Endometrial microvascular endothelial cells (primary cell): ENCODE measurements around the gene MMP13. TPM values are rescaled to one million over a fixed set of nuclear protein-coding genes. Genes with fewer than 3 reads are reported as not detected.
"Not testable (repeated sequence)": the region's sequence is repeated elsewhere in the genome, so short reads cannot be mapped to it uniquely, and the experiment has no call there.

Source experiments
- in situ Hi-C: cut with HindIII; loops from 2 replicates; pipeline ENCODE4 v1.10.0; 2017; ENCODE audit warnings: low sequenced_read_pairs, low pct_unique_long_range_greater_than_20kb; ENCODE audit errors: inconsistent ontology term
- total RNA-seq: library from RNA; depleted of rRNA; stranded (reverse); fragments of >200 nt; gene quantifications from one replicate; pipeline ENCODE4 v1.2.3, GENCODE V29; 2015; ENCODE audit errors: inconsistent ontology term

The MMP13 gene
- not detected for total RNA-seq

DNA sequence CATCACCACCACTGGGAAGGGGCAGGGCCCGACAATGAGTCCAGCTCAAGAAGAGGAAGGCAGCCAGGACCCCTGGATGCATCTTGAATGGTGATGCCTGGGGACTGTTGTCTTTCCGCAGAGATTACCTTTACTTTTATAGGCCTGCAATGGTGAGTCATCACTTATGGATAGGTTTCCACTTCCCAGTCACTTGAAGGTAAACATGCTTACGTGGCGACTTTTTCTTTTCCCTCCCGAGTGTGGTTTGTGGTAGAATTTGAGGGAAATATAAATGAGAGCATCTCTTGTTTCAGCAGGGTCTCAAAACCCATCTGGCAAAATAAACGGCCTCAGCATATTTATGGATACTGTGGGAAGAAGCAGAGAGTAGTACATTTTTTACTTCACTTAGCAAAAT is at the start of gene MMP13:
TSS of gene MMP13 (minus strand) at position 109 of the 400 bp plus-strand sequence. CDS start at position 82, 27 bp downstream.
- in situ Hi-C loops, result no loop called here

DNA sequence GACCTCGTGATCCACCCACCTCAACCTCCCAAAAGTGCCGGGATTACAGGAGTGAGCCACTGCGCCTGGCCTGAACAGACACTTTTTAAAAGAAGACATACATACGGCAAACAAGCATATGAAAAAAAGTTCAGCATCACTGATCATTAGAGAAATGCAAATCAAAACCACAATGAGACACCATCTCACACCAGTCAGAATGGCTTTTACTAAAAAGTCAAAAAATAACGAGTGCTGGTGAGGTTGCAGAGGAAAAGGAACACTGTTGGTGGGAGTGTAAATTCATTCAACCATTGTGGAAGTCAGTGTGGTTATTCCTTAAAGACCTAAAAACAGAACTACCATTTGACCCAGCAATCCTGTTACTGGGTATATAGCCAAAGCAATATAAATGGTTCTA is 48.7 kb upstream of the MMP13 start:
- in situ Hi-C loops, result not testable (repeated sequence)

DNA sequence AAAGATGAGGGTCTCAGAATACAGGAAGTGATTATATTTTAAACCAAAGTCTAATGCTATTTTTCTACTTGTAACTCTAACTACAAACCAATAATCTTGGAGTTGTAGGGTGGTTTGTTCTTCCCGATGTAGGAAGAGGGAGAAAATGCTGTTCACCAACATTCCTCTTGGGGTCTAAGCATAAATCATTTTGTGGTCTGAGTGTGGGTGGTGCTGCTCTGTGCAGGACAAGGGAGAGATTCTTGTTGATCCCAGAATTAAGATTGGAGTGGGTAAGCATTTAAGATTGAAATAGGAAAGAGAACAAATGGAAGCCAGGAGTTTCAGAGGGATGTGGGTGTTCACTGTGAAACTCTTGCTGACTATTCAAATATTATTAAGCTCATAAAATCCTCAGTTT is 38.6 kb upstream of the MMP13 start:
- in situ Hi-C loops, result no loop called here

DNA sequence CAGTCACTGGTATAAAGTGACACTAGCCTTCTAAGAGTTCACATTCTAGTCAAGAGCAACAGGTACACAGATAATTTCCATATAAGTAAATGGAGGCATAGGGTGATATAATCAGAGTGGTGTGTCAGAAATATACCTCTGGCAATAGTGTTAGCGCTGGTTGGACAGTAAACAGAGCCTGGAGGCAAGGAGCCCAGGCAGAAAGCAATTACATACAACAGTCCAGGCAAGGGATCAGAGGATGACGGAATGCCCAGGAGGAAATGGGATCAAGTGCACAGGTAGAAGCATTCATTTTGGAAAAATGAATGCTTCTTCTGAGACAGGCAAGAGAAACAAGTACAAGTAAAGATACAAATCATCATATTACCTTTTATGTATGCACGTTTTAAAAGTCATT is 36.2 kb upstream of the MMP13 start:
- in situ Hi-C loops, result no loop called here

DNA sequence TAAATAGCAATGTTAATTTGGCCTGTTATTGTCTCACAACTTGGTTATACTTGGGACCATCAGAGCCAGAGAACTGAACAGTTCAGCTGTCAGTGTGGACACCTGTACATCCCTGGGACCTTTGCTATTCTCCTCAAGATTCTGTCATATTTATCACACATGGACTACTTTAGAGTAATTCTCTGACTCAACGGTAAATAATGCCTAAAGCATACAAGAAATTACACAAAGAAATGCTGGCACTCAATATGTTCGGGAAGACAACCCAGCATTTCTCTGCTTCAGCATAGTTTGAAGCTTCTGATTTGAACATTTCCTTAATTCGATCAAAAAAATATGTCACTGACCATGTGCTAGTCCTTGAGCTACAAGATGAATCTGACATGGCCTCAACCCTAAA is 34.6 kb upstream of the MMP13 start:
- in situ Hi-C loops, result no loop called here

DNA sequence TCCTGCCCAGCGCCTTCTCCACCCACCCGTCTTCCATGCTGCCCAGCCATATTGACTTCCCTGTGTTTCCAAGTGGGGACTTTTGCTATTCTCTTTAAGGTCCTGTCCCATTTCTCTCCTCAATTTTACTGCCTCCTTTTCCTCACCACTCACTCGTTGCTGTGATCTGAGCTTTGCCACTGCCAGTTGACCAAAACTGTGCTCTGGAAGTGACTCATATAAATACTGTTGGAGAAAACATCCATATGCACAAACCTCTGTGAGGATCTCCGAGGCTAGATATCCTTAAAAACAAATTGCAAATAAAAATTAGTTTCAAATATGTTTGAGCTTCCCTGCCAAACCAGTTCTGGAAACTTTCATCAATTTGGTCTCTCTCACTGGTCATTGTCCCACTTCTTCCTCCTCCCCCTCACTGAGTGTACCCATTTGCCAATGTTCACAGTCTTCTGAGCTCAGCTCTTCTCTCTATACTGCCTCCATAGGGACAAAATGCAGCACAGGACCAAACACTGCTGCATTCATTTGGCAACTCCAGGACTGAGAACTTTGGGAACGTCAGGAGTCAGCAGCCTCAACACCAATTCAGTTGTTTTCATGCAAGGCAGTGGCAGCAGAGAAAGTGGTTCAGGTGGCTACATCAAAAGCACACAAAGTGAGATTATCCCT is 34.0 kb upstream of the MMP13 start:
- in situ Hi-C loops, result no loop called here

DNA sequence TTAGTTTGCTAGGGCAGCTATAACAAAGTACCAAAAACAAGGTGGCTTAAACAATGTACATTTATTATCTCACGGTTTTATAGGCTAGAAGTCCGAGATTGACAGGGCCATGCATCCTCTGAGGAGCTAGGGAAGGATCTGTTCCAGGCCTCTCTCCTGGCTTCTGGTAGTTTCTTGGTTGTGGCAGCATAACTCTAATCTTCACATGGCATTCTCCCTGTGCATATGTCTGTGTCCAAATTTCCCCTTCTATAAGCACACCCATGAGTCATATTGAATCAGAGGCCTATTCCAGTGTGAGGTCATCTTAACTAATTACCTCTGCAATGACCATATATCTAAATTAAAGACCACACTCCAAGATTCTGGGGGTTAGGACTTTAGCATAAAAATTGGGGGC is 31.3 kb upstream of the MMP13 start:
- in situ Hi-C loops, result no loop called here

DNA sequence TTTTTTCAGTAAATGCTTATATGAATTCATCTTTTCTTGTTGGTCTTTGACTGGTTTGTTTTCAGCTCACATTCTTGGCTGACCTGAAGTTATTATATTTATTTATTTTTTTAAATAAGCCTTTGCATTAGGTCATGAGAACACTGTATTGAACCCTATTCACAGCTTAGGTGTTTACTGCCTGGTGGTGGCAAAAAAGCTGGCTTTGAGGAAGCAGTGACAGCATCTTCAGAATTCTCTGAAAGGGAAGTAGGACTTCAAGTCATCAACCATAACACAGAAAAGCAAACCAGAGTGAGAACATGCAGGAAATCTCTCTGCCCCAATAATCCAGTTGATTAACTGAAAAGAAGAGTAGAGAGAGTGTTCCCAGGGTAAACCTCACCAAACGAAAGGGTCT is 30.3 kb upstream of the MMP13 start:
- in situ Hi-C loops, result no loop called here

DNA sequence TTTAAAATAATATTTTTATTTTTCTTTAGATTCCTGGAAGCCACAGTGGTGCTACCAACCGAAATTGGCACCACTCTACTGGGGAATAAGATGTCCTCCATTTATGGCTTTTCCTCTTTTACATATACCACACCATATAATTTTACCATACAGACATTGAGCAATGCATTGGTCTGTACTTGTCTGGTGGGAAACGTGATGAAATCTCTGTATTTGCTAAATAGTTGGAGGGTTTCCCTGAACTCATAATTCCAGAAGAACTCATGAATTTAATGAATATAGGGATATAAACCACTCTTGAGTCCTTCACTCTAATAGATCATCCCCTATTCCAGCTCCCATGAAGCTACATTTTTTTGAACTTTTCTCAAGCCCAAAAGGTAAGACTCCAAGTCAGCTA is 28.0 kb upstream of the MMP13 start:
- in situ Hi-C loops, result no loop called here

DNA sequence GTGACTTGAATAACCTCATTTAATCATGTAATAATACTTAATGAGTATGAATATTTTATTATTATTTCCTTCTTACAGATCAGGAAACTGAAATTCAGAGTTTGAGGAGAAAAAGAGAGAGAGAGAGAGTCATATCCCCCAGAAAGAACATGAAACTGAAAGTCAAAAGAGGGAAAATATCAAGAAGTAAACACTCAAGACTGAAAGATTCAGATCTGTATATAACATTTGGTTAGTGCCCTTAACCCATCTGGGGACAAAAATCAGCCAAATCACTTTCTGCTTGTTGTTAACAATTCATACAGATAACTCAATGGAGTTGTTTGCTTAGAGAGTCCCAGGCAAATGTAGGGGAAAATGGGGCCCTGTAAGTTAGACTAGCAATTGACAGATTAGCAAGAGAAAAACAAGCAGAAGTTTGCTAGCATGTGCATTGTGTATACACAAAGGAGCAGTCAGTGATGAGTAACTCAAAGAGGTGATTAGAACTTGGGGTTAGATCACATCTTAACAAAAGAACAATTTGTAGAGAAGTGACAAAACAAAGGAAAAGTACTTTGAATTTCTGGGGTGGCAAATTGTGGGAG is 25.9 kb upstream of the MMP13 start:
- in situ Hi-C loops, result no loop called here

DNA sequence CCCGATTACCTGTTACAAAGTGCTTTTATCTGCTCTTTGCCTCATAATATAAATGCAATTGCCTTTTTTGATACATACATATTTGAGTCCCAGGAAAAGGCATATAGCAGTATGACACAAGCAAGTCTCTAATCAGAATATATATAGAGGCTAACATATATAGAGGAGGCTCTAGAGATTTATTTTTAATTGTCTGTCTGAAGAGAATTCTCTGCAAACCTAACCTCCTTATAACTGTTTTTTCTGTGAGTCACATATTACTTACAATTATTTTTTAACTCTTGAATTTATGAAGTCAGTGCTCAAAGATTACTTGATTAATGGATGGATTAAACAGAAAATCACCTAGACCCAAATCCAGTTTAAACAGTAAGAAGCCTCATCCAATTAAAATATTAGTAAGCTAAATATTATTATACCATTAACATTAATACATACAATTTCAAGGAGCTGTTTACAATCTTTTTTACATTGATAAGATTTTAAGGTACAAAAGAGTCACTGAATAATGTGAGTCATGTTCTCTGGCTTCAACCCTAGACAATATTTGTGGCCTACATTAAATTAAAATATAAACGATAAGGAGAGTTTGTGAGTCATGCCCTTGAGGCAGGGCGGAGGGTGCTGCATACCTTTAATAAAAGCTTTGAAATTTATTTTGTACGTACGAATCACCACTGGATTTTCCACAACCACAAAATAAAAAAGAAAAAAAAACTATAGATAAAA is 19.2 kb upstream of the MMP13 start:
- in situ Hi-C loops, result no loop called here

DNA sequence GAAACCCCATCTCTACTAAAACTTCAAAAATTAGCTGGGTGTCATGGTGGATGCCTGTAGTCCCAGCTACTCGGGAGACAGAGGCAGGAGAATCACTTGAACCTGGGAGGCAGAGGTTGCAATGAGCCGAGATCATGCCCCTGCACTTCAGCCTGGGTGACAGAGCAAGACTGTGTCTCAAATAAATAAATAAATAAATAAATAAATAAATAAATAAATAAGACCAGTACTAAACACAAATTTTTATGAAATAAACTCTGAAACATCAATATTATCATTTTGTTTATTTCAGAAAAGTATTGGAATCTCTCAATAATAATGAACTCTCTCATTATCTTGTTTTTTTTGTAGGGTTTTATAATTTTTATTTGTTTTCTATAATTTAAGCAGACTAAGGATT is 18.2 kb upstream of the MMP13 start:
- in situ Hi-C loops, result not testable (repeated sequence)

DNA sequence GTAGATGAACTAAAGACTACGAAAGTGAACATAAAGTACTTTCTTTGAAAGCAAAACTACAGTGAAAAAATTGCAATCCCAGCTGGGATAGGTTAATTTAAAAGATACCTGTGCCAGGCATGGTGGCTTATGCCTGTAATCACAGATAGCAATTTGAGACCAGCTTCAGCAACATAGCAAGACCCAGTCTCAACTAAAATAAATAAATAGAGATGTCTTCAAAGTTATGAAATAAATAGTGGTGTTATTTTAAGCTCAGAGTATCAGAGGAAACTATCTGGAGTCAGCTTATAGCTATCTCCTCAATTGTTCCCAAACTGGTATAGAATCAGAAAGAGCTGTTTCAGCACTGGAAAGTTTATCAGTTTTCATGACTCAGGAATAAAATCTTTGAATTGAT is 17.3 kb upstream of the MMP13 start:
- in situ Hi-C loops, result no loop called here

DNA sequence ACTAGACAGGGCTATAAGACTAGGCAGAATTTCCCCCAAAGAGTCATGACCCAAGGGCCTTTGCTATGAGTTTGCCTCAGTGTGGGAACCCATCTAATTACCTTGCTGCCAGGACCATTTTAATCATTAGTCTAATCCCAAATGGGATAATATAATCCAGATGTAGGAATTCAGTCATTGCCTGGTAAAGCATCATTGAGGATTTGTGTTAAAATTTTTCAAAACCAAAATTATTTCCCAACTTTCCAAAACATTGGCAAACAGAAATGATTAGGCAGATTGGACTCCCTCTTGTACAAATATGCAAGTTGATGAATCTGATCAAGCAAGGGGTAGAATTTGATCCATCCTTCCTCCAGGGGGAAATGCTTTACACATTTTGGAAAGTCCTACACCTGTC is 16.2 kb upstream of the MMP13 start:
- in situ Hi-C loops, result no loop called here

DNA sequence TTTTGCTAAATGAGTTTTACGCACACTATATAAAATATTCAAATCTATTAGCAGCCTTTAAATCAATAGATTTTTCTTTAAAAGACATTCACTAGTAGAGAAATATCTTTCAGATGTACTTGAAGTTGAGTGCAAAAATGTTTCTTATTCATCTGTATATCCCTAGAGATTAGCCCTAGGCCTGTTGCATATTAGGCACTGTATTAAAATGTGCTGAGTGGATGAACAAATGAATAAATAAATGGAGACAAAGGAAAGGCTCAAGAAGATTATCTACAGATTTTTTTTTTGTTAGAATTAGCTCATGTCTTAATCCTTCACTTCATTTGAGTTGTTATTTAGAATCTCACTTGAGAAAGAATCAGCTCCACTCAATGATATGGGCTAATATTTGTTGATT is 12.0 kb upstream of the MMP13 start:
- in situ Hi-C loops, result no loop called here

DNA sequence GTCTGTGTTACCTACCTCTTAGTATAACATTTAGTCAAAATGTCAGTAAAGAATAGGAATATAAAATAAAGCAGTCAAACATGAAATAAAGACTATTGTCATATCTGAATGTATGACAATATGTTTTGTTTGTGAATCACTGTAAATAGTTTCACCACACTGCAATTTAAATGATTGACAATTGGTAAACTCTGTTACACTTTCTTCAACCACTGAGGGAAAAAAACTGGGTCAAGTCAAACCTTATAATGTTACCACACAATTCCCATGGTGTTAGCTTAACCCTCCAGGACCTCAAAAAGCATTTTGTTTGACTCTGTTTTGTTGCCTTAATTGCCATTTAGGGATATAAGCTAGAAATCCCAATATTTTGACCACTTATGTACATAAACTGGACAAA is 10.5 kb upstream of the MMP13 start:
- in situ Hi-C loops, result no loop called here

DNA sequence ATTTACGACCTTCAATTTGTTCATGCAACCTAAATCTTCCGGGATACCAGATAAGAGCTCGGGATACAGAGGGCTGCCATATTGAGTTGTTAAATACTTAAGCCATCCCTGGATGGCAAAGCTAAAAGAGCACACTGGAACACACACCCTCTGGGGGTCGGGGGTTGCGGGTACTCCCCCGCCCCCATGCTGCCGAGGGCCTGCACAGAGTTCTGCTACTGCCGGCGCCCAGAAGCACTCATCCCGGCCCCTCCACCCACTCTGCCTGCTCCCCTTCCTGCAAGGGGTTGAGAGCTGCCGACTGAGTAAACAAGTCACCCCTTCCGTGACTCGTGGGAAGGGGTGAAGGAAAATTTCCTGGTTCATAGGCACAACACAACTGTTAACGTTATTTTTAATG is 9.3 kb upstream of the MMP13 start:
- in situ Hi-C loops, result no loop called here

DNA sequence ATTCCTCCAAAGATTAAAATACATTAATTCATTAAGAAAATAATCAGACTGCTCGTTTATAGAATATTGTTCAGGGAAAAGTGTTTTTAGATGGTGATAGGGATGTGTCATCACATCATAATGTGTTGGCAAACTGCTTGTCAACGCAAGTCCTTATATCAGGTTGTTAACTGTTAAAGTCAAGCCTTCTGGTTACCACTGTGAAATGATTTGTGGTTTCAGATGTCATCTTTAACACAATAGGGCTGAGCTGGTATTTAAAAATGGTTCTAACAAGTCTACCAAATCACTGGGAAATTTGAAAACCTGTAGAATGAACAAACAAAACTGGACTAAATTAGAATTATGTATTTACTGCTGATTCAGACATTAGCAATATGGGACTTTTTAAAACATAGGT is 2.4 kb upstream of the MMP13 start:
- in situ Hi-C loops, result no loop called here

DNA sequence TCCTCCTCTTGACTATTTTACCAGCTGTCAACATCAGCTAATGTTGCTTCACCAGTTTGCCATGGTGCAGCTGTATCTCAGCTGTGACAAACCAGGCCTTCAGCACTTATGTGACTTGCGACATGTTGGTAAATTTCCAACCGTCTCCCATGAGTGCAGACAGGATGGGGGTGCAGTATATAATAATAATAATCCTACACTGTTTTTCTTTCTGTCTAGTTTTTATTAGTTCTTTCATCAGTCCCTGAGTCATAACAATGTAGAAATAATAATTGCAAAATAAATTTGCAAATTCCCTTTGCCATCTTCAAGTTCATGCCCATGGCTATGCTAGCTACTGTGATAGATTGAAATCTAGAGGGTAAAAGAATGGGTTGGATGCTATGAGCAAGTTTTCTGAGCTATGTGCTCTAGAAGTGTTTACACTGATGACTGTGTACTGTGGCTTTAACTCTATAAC is 4.9 kb downstream of the MMP13 start:
- in situ Hi-C loops, result no loop called here

DNA sequence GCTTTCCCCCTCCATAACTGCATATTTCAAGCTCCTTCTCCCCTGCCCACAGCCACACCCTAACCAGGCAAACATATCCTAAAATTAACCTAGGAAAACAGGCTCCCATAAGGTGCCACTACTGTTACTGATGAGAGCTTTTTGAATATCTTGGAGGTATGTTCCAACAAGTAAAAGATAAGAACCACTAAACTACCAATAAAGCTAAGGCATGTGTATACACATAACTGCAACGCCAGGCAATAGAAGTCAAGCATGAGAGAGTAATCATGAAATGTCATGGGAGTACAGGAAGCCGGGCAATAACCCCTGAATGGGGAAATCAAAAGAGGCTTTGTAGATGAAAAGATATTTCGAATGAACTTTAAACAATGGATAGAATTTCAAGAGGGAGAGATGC is 9.3 kb downstream of the MMP13 start:
- in situ Hi-C loops, result no loop called here
